ENCODE results near the gene DMXL1. TPM values are rescaled to one million over a fixed set of nuclear protein-coding genes. Genes with fewer than 3 reads are reported as not detected.
"Not testable (repeated sequence)": the region's sequence is repeated elsewhere in the genome, so short reads cannot be mapped to it uniquely, and the experiment has no call there.

DMXL1 gene
- polyA plus RNA-seq, 2 donors: 9.3 to 14.2 TPM

DNA sequence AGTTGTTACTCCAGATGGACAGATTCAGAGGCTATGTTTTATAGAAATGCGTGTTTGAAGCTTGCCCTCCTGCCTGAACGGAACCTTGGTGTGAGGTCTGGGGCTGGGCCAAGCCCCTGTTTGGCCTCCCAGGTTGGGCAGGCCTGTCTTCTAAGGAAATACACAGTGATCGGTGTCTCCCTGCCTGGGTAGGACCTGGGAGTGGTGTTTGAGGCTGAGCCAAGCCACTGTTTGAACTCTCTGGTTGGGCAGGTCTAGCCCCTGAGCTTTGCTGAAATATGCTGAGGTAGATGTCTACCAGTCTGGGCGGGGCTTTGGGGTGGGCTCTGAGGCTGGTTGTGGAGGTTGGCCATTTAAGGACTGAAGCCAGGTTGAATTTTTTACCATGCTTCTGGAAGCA lies 90.5 kb downstream of the DMXL1 start:
- peaks cover 0 to 4% of the 10 kb centered on the region in 2 donors for H3K36me3 ChIP-seq (ENCODE audit: control insufficient read depth in 2 of 2, insufficient read depth in 2 of 2, low read length in 1 of 2)
- H3K27ac ChIP-seq (ENCODE audit: low read depth in 2 of 2, low read length in 1 of 2): peak overlapping the region; percentile 16 to 80
- no peak overlapping the region for H3K4me3 ChIP-seq (ENCODE audit: low read depth in 1 of 2, low read length in 2 of 2)
- H3K9me3 ChIP-seq (ENCODE audit: control insufficient read depth in 2 of 2, insufficient read depth in 1 of 2, low read depth in 1 of 2, low read length in 1 of 2): no peaks in the 10 kb centered on the region
- no peaks in the 10 kb centered on the region for H3K27me3 ChIP-seq (ENCODE audit: control insufficient read depth in 1 of 2, insufficient read depth in 2 of 2, low read length in 2 of 2)
- H3K4me1 ChIP-seq (ENCODE audit: control insufficient read depth in 2 of 2, insufficient read depth in 2 of 2, low read length in 1 of 2): peaks cover 0 to 5% of the 10 kb centered on the region in 2 donors
- 67 to 76% methylated on average over 4 of the region's 4 CpGs for WGBS, 2 donors

DNA sequence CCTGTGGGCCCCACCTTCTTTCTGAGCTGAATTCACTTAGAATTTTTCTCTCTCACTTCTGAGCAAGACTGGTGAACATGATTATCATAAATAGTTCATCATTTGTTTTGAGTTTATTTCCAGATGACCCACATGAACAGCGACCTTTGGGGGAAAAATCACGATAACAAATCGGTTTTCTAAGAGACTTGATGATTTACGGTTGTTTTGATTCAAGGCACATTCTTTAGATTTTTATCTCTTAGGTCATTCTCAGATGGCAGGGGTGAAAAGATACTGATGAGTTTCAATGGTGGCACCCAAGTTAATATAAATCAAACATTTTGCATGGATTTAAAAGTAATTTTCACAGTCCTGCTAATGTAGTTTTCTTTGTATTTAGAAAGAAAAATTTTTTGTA lies 95.1 kb downstream of the DMXL1 start:
- Histone ChIP-seq H3K27me3 (ENCODE audit: control insufficient read depth in 1 of 2, insufficient read depth in 2 of 2, low read length in 2 of 2) (no peaks in the 10 kb centered on the region), H3K27ac (ENCODE audit: low read depth in 2 of 2, low read length in 1 of 2) (no peak overlapping the region), H3K4me1 (ENCODE audit: control insufficient read depth in 2 of 2, insufficient read depth in 2 of 2, low read length in 1 of 2) (peaks cover 0 to 3% of the 10 kb centered on the region in 2 donors), H3K9me3 (ENCODE audit: control insufficient read depth in 2 of 2, insufficient read depth in 1 of 2, low read depth in 1 of 2, low read length in 1 of 2) (no peaks in the 10 kb centered on the region), H3K4me3 (ENCODE audit: low read depth in 1 of 2, low read length in 2 of 2) (no peak overlapping the region), H3K36me3 (ENCODE audit: control insufficient read depth in 2 of 2, insufficient read depth in 2 of 2, low read length in 1 of 2) (peaks cover 0 to 4% of the 10 kb centered on the region in 2 donors)
- WGBS, 2 donors: 74 to 81% methylated on average over 4 of the region's 4 CpGs

DNA sequence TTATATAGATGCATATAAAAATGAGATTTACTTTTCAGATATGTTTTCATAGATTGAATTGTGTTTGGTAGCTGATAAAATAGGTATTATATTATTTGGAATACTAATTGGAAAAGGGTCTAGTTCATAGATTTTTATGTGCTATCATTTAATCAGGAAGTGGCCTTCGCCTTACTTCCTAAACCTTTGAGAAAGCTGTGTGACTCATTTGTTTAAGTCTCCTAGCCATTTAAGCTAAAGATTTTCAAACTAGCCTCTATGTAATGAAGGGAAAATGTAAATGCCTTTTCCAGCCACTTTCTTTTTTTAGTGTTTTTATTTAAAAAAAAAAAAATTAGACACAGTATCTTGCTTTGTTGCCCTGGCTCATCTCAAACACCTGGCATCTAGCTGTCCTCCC lies 97.5 kb downstream of the DMXL1 start:
- H3K36me3 ChIP-seq (ENCODE audit: control insufficient read depth in 2 of 2, insufficient read depth in 2 of 2, low read length in 1 of 2): peaks cover 0 to 4% of the 10 kb centered on the region in 2 donors
- no peak overlapping the region for H3K4me3 ChIP-seq (ENCODE audit: low read depth in 1 of 2, low read length in 2 of 2)
- no peaks in the 10 kb centered on the region for H3K4me1 ChIP-seq (ENCODE audit: control insufficient read depth in 2 of 2, insufficient read depth in 2 of 2, low read length in 1 of 2)
- no peak overlapping the region for H3K27ac ChIP-seq (ENCODE audit: low read depth in 2 of 2, low read length in 1 of 2)
- 80 to 81% methylated on average over 1 of the region's 1 CpG for WGBS, 2 donors
- no peaks in the 10 kb centered on the region for H3K9me3 ChIP-seq (ENCODE audit: control insufficient read depth in 2 of 2, insufficient read depth in 1 of 2, low read depth in 1 of 2, low read length in 1 of 2)
- H3K27me3 ChIP-seq (ENCODE audit: control insufficient read depth in 1 of 2, insufficient read depth in 2 of 2, low read length in 2 of 2): no peaks in the 10 kb centered on the region

DNA sequence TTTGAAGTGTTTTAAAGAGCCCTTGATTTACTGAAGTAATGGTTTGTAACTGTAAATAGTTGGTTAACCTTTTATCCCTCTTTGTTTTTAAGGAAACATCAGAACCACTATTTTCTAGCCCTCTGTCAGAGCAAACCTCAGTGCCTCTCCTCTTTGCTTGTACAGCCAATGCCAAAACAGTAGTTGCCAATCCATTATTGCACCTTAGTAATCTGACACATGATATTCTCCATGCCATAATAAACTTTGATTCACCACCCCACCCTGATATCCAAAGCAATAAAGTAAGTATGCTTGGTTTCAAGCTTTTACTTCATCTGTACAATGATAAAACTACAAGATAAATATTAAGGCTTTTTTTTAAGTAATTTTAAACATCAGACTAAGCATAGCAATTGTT lies 100.8 kb downstream of the DMXL1 start:
- Histone ChIP-seq H3K4me3 (ENCODE audit: low read depth in 1 of 2, low read length in 2 of 2) (no peak overlapping the region), H3K27ac (ENCODE audit: low read depth in 2 of 2, low read length in 1 of 2) (no peak overlapping the region), H3K4me1 (ENCODE audit: control insufficient read depth in 2 of 2, insufficient read depth in 2 of 2, low read length in 1 of 2) (no peaks in the 10 kb centered on the region), H3K9me3 (ENCODE audit: control insufficient read depth in 2 of 2, insufficient read depth in 1 of 2, low read depth in 1 of 2, low read length in 1 of 2) (no peaks in the 10 kb centered on the region), H3K36me3 (ENCODE audit: control insufficient read depth in 2 of 2, insufficient read depth in 2 of 2, low read length in 1 of 2) (no peaks in the 10 kb centered on the region), H3K27me3 (ENCODE audit: control insufficient read depth in 1 of 2, insufficient read depth in 2 of 2, low read length in 2 of 2) (no peaks in the 10 kb centered on the region)

DNA sequence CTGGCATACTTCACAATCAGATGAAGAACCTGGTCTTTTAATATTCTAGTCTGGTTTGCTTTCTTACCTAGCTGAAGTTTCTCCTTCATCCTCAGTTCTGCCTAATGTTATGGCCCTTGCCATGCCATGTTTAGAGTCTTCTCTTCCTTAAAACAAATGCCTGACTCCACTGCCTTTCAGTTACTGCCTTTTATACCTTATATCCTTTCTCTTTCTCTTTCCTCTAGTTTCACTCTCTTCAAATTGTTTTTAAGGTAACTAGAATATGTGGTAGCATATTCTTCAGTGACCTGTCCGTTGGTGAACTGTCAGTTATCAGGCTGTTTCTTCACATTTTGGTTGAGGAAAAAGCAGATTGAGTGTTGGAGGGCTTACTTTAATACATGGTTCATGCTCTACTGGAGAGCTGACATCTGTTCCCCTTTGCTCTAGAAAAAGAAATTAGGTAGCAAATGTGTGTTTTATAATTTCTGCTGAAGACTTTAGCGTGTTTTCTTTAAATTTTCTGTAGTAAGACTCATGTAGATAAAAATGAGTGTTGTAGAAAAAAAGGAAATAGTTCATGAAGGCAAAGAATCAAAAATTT lies 103.8 kb downstream of the DMXL1 start:
- no peaks in the 10 kb centered on the region for H3K9me3 ChIP-seq (ENCODE audit: control insufficient read depth in 2 of 2, insufficient read depth in 1 of 2, low read depth in 1 of 2, low read length in 1 of 2)
- 82 to 89% methylated on average over 2 of the region's 2 CpGs for WGBS, 2 donors
- H3K4me1 ChIP-seq (ENCODE audit: control insufficient read depth in 2 of 2, insufficient read depth in 2 of 2, low read length in 1 of 2): no peaks in the 10 kb centered on the region
- no peak overlapping the region for H3K27ac ChIP-seq (ENCODE audit: low read depth in 2 of 2, low read length in 1 of 2)
- no peaks in the 10 kb centered on the region for H3K27me3 ChIP-seq (ENCODE audit: control insufficient read depth in 1 of 2, insufficient read depth in 2 of 2, low read length in 2 of 2)
- H3K4me3 ChIP-seq (ENCODE audit: low read depth in 1 of 2, low read length in 2 of 2): no peak overlapping the region
- peaks cover 0 to 2% of the 10 kb centered on the region in 2 donors for H3K36me3 ChIP-seq (ENCODE audit: control insufficient read depth in 2 of 2, insufficient read depth in 2 of 2, low read length in 1 of 2)

DNA sequence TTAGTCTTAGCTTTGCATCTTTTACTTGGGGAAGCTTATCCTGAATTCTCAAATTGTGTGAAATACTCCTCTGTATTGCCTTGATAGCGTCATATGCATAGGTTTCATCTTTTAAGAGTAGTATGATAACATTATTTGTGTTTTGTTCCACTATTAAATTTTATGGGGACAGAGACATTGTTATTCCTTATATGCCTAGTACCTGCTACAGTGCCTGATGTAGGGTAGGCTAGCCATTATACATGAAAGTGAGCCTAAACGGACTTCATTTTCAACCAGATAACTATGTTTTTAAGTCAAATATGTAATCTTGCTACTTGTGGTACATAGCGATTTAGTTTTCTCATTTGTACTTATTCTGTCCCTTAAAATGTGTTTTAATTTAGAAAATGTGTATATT lies 105.9 kb downstream of the DMXL1 start:
- Histone ChIP-seq H3K4me3 (ENCODE audit: low read depth in 1 of 2, low read length in 2 of 2) (no peak overlapping the region), H3K4me1 (ENCODE audit: control insufficient read depth in 2 of 2, insufficient read depth in 2 of 2, low read length in 1 of 2) (no peaks in the 10 kb centered on the region), H3K27ac (ENCODE audit: low read depth in 2 of 2, low read length in 1 of 2) (no peak overlapping the region), H3K9me3 (ENCODE audit: control insufficient read depth in 2 of 2, insufficient read depth in 1 of 2, low read depth in 1 of 2, low read length in 1 of 2) (no peaks in the 10 kb centered on the region), H3K27me3 (ENCODE audit: control insufficient read depth in 1 of 2, insufficient read depth in 2 of 2, low read length in 2 of 2) (no peaks in the 10 kb centered on the region), H3K36me3 (ENCODE audit: control insufficient read depth in 2 of 2, insufficient read depth in 2 of 2, low read length in 1 of 2) (peaks cover 0 to 2% of the 10 kb centered on the region in 2 donors)
- 98 to 99% methylated on average over 3 of the region's 3 CpGs for WGBS, 2 donors

DNA sequence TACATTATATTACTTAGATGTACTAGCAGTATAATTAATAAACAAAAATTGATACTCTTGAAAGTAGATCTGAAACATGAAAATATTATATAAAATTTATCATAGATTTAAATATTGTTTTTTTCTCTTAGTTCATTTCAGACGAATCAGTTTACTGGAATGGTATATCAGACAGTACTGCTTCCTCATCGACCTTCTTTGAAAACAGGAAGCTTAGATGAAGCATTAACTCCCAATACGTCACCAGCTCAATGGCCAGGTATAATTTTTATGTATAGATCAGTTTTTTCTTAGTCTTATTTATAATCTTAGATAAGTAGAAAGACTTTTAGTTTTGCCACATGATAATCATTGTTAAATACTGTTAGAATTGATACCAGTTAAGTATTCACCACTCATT lies 106.3 kb downstream of the DMXL1 start:
- WGBS, 2 donors: 90 to 91% methylated on average over 3 of the region's 3 CpGs
- no peaks in the 10 kb centered on the region for H3K4me1 ChIP-seq (ENCODE audit: control insufficient read depth in 2 of 2, insufficient read depth in 2 of 2, low read length in 1 of 2)

DNA sequence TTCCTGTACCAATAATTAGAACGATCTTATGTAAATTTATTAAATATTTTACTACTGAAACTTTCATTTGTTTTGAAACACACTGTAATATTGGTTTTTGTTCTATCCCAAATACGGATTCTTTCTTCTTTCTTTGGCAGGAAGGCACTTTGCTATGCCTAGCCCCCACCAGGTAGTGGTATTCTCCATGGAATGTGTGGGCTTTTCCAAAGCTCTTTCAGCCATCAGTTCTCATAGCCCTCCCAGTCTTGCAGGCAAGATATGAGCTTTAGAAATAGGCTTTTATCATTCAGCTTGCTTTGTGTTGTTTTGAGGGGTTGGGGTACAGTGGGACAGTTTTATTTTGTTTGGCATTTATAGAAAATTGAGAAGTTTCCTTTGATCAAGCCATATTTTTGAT lies 107.5 kb downstream of the DMXL1 start:
- Histone ChIP-seq H3K9me3 (ENCODE audit: control insufficient read depth in 2 of 2, insufficient read depth in 1 of 2, low read depth in 1 of 2, low read length in 1 of 2) (no peaks in the 10 kb centered on the region), H3K4me1 (ENCODE audit: control insufficient read depth in 2 of 2, insufficient read depth in 2 of 2, low read length in 1 of 2) (no peaks in the 10 kb centered on the region), H3K4me3 (ENCODE audit: low read depth in 1 of 2, low read length in 2 of 2) (no peak overlapping the region), H3K36me3 (ENCODE audit: control insufficient read depth in 2 of 2, insufficient read depth in 2 of 2, low read length in 1 of 2) (peaks cover 0 to 4% of the 10 kb centered on the region in 2 donors), H3K27ac (ENCODE audit: low read depth in 2 of 2, low read length in 1 of 2) (no peak overlapping the region), H3K27me3 (ENCODE audit: control insufficient read depth in 1 of 2, insufficient read depth in 2 of 2, low read length in 2 of 2) (no peaks in the 10 kb centered on the region)
- 90 to 91% methylated on average over 2 of the region's 2 CpGs for WGBS, 2 donors

More for the DNA sequence above, 106.3 kb downstream of the DMXL1 start:
- Histone ChIP-seq H3K9me3 (ENCODE audit: control insufficient read depth in 2 of 2, insufficient read depth in 1 of 2, low read depth in 1 of 2, low read length in 1 of 2) (no peaks in the 10 kb centered on the region), H3K36me3 (ENCODE audit: control insufficient read depth in 2 of 2, insufficient read depth in 2 of 2, low read length in 1 of 2) (peaks cover 0 to 2% of the 10 kb centered on the region in 2 donors), H3K4me3 (ENCODE audit: low read depth in 1 of 2, low read length in 2 of 2) (no peak overlapping the region), H3K27ac (ENCODE audit: low read depth in 2 of 2, low read length in 1 of 2) (no peak overlapping the region), H3K27me3 (ENCODE audit: control insufficient read depth in 1 of 2, insufficient read depth in 2 of 2, low read length in 2 of 2) (no peaks in the 10 kb centered on the region)

DNA sequence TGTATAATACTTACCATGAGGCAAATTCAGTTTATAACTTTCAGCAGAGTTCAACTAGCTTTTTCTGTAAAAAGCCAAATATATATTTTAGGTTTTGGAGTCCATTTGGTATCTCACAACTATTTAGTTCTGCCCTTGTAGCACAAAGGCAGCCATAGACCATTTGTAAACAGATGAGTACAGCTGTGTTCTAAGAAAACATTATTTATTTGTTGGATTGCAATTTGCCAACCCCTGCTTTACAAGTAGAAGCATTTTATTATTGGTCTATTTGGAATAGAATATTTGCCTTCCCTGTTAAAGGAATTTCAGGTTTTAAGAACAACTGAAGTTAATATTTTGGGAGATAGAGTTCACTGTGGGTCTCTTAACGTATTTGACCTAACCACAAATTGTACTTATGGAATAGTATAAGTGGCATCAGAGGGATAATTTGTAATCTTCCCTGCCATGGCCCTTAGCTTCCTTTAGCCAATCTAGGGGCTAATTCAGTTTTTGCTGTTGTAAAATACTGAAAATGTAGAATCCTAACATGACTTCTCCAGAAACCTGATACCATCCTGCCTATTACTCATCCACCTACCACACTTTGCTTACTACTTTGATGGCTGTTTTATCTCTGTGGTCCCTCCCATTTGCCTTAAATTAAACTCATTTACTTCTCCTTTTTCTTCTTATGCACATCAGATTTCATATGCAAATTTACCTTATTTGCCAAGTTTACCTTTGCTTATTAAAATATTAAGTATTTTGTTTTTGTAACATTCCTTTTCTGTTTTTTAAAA lies 109.2 kb downstream of the DMXL1 start:
- no peaks in the 10 kb centered on the region for H3K27me3 ChIP-seq (ENCODE audit: control insufficient read depth in 1 of 2, insufficient read depth in 2 of 2, low read length in 2 of 2)
- no peaks in the 10 kb centered on the region for H3K9me3 ChIP-seq (ENCODE audit: control insufficient read depth in 2 of 2, insufficient read depth in 1 of 2, low read depth in 1 of 2, low read length in 1 of 2)
- no peaks in the 10 kb centered on the region for H3K4me1 ChIP-seq (ENCODE audit: control insufficient read depth in 2 of 2, insufficient read depth in 2 of 2, low read length in 1 of 2)
- no peak overlapping the region for H3K27ac ChIP-seq (ENCODE audit: low read depth in 2 of 2, low read length in 1 of 2)
- H3K36me3 ChIP-seq (ENCODE audit: control insufficient read depth in 2 of 2, insufficient read depth in 2 of 2, low read length in 1 of 2): peaks cover 0 to 4% of the 10 kb centered on the region in 2 donors
- WGBS, 2 donors: 97% methylated on average over 1 of the region's 1 CpG
- H3K4me3 ChIP-seq (ENCODE audit: low read depth in 1 of 2, low read length in 2 of 2): no peak overlapping the region

DNA sequence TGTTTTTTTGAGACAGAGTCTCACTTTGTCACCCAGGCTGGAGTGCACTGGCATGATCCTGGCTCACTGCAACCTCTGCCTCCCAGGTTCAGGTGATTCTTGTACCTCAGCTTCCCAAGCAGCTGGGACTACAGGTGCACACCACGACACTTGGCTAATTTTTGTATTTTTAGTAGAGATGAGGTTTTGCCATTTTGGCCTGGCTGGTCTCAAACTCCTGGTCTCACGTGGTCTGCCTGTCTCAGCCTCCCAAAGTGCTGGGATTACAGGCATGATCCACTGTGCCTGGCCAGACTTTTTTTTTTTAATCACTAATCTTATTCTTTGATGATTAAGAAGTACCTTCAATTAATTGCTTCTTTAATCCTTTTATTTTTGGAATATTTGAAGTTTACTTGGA lies 114.6 kb downstream of the DMXL1 start:
- not testable (repeated sequence) for H3K9me3 ChIP-seq (ENCODE audit: control insufficient read depth in 2 of 2, insufficient read depth in 1 of 2, low read depth in 1 of 2, low read length in 1 of 2); H3K36me3 ChIP-seq (ENCODE audit: control insufficient read depth in 2 of 2, insufficient read depth in 2 of 2, low read length in 1 of 2); H3K4me3 ChIP-seq (ENCODE audit: low read depth in 1 of 2, low read length in 2 of 2); H3K27ac ChIP-seq (ENCODE audit: low read depth in 2 of 2, low read length in 1 of 2); H3K4me1 ChIP-seq (ENCODE audit: control insufficient read depth in 2 of 2, insufficient read depth in 2 of 2, low read length in 1 of 2); H3K27me3 ChIP-seq (ENCODE audit: control insufficient read depth in 1 of 2, insufficient read depth in 2 of 2, low read length in 2 of 2)
- WGBS, 2 donors: 48 to 53% methylated on average over 2 of the region's 2 CpGs

Data from esophagus (tissue), 2 donors.